ENCODE results near the gene SNX22.

SNX22 gene

DNA sequence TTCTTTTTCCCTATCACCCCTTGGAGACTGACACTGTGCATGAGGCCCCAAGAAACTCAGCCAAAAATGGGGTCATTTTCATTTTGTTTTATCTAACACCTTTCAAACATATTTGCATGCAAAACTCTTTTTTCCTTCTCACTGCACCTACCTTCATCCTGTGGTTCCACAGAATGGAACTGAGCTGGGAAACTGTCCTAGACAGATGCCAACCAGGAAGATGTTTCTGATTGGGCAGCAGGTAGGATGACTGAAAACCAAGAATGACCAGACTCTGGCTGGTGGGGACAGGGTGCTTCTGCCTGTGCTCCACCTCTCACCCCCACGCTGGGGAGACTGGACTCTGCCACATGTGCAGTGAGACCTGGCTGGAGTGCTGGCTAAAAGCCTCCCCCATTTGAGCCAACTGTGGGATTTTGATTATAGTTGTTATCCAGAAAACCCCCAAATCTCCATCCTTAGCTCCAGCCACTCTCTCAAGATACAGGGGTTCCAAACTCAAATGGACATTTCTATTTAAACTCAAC is 6.1 kb downstream of the SNX22 start:
- no peak for DNase-seq

DNA sequence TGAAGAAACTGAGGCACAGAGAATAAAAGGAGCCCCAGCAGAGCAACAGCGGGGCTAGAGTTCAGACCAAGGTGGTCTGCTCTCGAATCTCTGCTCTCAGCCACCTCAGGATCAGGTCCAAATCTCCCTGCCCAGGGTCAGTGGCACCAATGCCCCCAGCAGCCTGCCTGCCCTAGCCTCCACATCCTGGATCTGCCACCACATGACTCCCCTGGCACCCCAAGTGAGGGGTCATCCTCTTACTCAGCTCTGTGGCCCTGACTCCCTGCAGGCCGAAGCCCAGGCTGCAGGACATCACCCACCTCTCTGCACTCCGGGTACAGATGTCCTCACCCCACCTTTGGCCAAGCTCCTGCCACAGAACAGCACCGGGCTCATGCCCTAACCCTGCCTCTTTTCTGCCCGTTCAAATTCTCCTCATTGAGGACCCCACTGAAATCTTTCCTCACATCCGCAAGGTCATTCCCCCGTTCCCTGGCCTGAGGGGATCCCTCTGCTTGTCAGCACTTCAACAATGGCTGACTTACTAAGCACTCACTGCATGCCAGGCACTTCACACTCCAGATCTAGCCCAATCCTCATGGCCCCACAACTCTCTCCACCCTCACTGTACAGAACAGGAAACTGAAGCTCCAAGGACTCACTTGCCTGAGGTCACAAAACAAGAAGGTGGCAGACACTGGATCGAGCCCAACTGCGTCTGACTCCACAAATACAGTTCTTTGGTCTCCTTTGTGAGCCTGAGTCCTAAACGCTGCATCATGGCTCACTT is 7.0 kb downstream of the SNX22 start:
- no peak for DNase-seq

DNA sequence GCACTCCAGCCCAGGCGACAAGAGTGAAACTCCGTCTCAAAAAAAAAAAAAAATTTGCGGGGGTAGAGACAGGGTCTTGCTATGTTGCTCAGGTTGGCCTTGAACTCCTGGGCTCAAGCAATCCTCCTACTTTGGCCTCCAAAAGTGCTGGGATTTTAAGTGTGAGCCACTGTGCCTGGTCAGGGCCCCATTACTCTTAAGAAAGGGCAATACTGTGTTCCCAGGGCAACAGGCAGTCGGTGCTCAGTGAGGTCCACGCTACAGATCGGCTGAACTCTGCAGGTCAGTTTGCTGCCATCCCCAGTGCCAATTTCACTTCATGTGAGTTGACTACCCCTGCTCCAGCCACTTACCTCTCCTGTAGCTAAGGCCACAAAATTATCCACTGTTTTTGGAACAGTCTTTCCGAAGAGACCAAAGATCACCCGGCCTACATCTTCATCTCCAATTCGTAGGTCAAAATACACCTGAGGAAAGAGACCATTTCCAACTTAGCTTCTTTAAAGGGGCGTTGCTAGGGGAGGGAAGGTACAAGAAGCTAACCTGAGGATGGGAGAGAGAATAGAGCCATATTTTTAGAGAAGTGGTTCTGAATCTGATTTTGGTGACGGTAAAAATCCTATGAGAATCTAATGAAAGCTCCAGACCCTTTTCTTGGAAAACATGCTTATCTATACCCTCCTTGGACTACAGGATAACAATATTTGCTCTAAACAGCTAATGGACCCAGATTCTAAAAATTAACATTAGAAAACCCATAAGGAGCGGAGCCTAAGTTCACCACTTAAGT is 10.4 kb downstream of the SNX22 start:
- DNase-seq = no peak

- DNase-seq = no peak
Observed at GRCh38 chr15:64162478-64162868, 10.9 kb downstream of the SNX22 start.

DNA sequence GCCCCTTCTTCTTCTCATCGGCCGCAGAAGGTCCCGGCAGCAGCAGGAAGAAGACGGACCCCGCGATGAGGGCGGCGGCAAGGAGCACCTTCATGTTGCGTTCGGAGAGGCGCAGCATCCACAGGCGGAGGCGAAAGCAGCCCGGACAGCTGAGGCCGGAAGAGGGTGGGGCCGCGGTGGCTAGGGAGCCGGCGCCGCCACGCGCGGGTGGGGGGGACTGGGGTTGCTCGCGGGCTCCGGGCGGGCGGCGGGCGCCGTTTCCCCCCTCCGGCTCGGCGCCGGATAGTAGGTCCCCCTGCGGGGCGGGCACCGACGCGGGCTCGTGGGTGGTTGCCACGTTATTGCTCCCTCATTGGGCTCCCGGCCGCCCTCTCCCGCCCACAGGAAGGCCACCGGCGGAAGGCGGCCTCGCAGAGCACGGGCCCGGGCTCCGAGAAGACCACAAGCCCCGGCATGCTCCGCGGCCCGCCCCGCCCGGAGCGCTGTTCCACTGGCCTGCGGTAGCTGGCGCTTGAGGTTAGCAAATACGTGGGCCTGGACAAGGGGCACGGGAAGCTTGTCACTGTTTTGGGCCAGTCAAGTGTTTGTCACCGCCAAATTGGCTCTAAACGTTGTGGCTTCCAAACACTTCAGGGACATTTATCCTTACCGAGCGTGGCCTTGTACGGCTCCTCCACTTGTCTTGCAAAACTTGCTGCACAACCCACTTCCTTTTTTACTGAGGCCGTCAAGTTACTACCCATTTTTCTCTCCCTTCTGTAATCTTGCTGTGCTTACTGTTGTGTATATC is 11.5 kb downstream of the SNX22 start, which contains the start of gene PPIB:
PPIB (minus strand) TSS at position 154 of the 790 bp plus-strand sequence; CDS start at position 118, 36 bp downstream.
- DNase-seq = peak; percentile 97

GRCh38 chr15:64163659-64164362 is 12.3 kb downstream of the SNX22 start:
- DNase-seq = no peak

GRCh38 chr15:64164436-64164835 is 12.9 kb downstream of the SNX22 start:
- DNase-seq = no peak

DNA sequence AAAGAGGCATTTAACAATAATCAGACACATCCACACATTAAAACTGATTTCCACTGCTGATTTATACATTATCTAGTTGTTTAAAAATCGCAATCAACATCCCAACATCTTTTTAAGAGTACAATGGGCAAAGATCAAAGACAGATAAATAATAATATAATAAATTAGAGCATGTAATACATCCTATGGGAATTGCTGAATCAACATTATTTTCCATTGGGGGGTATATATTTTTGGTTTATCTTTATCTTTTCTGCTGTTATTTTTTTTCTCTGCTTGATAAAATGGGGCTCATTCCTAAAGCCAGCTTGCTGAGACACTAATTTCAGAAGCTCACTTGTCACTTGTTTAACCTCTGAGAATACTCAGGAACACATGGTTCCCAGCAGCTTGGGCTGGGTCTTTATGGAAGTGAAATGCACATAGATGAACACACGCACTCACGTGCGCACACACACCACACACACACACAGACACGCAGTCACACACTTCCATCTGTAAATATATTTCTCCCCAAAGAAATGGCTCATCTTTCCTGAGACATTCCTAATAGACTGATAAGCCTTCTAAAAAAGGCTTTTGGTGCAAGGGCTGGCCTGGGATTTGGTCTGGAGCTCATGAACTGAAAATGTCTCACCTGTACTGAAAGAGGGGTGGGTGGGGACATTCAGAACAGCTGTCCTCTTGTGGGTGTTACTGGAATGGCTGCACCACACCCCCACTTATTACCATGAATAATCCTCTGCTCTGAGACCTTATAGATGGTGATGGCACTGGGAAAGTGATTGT is 14.8 kb downstream of the SNX22 start:
- no peak for DNase-seq

DNA sequence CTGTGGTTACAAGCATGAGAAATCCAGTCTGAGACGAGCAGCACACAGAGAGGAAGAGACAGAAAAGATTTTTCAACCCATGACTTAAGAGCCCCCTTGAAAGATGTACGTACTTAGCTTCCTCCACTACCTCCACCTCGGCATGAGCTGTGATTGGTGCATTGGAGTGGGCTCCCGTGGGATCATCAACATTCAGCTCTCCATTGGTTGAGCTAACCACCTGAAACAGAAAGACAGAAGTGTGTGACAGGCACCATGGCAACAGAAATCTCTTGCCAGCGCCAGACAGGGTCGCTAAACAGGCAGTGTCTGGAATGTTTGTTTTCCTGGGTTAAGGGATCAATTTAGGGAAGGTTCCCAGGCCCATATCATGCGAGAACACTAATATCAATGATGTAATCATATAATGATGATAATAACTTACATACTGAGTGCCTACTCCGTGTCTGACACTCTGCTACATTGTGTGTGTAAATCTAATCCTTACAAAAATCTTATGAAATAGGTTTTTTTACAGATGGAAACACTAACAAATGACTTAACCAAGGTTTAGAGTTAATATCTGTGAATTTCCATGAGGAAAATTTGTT is 28.8 kb downstream of the SNX22 start:
- no peak for DNase-seq

DNA sequence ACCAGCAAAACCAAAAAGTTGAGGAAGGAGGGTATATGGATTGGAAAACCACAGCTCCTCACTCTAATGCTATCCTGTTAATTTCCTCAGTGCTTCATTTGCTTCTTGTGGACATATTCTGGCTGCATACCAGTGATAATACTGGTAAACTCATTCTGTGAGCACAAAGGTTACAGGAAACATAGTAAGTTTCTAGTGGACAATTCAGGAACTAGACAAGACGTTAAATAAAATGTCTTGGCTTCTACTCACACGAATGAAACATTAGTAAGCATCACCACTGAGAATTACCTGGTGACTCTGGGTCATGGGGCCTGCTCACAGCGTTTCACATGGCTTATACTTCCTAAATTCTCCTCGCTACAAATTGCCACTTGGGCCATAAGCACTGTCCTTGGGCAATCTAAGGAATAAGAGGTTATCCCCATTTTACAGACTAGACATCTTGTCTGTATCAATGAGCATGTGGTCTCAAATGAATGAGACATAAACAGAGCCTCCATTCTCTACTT is 31.4 kb downstream of the SNX22 start:
- DNase-seq = no peak

DNA sequence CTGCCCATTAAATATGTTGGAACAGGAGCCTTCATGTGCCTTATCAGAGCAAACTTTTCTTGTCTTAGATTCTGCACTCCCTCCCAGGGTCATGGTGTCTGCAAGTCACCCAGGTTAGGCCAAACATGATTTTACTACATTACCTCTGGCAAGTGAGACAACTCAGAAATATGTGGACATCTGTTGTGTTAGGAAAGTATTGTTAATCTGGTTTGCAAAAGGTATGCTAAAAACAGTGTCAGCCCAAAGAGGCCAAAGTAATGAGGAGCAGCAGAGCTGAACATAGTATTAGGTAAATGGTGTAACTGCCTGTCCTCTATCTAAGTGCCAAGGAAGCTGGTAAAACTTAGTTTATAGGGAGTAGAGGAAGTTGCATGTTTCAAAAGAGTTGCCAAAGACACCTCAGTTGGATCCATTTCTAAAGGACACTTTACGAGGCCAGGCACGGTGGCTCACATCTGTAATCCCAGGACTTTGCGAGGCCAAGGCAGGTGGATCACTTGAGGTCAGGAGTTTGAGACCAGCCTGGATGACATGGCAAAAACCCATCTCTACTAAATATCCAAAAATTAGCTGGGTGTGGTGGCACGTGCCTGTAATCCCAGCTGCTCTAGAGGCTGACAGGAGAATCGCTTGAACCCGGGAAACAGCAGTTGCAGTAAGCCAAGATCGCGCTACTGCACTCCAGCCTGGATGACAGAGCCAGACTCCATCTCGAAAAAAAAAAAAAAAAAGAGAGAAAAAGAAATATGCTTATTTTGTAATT is 33.8 kb downstream of the SNX22 start:
- DNase-seq = no peak

- no peak for DNase-seq
Observed at GRCh38 chr15:64187396-64188191, 36.1 kb downstream of the SNX22 start.

- DNase-seq = no peak
Observed at GRCh38 chr15:64191971-64192830, 40.7 kb downstream of the SNX22 start.

- DNase-seq = no peak
Observed at GRCh38 chr15:64193971-64194370, 42.4 kb downstream of the SNX22 start.

- no peak for DNase-seq
Observed at GRCh38 chr15:64197425-64197824, 45.9 kb downstream of the SNX22 start.

- no peak for DNase-seq
Observed at GRCh38 chr15:64205202-64205601, 53.7 kb downstream of the SNX22 start.

All from stimulated activated CD4-positive, alpha-beta T cell treated with anti-CD3 and anti-CD28 coated beads, Interleukin-4, amount 100 ng/mL, for 1 hour (primary cell).